ENCODE measurements around the gene KIR2DL3.

The KIR2DL3 gene

DNA sequence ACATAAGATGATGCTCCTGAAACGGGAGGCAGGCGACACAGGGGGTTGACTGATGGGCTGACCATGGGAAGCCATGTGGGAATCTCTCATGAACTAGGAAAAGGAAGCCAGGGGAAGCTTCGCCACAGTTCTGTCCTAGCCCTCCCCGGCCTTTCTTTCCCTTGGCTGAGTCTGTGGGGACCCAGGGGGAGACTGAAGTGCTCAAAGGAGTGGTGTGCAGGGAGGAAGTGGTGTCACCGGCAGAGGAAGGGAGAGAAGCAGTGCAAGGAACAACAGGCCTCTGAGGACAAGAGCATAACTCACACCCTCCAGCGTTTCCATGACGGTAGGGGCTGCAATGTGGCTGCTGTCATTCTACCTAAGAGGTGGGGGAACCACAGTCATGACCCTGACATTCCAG is 13.0 kb upstream of the KIR2DL3 start:
- no peak for DNase-seq (ENCODE audit: low read depth)
- H3K4me3 ChIP-seq (ENCODE audit: low read depth, low read length) = no peak overlapping the region
- TF ChIP-seq, protein P1, sequence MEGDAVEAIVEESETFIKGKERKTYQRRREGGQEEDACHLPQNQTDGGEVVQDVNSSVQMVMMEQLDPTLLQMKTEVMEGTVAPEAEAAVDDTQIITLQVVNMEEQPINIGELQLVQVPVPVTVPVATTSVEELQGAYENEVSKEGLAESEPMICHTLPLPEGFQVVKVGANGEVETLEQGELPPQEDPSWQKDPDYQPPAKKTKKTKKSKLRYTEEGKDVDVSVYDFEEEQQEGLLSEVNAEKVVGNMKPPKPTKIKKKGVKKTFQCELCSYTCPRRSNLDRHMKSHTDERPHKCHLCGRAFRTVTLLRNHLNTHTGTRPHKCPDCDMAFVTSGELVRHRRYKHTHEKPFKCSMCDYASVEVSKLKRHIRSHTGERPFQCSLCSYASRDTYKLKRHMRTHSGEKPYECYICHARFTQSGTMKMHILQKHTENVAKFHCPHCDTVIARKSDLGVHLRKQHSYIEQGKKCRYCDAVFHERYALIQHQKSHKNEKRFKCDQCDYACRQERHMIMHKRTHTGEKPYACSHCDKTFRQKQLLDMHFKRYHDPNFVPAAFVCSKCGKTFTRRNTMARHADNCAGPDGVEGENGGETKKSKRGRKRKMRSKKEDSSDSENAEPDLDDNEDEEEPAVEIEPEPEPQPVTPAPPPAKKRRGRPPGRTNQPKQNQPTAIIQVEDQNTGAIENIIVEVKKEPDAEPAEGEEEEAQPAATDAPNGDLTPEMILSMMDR (IDR thresholded peaks at IDR 0.05; ENCODE audit: low read depth, low read length) = no peak
- no peak for TF ChIP-seq MAX (IDR thresholded peaks at IDR 0.05; ENCODE audit: low read depth, low read length)
- no peak for TF ChIP-seq MYC (IDR thresholded peaks at IDR 0.05; ENCODE audit: low read depth, low read length)
- TF ChIP-seq POLR2A (IDR thresholded peaks at IDR 0.05; ENCODE audit: extremely low read depth, insufficient read length) = no peak

GRCh38 chr19:54727562-54727961 is 10.8 kb upstream of the KIR2DL3 start:
- no peak for DNase-seq (ENCODE audit: low read depth)
- no peak overlapping the region for H3K4me3 ChIP-seq (ENCODE audit: low read depth, low read length)
- TF ChIP-seq MAX (IDR thresholded peaks at IDR 0.05; ENCODE audit: low read depth, low read length) = no peak
- TF ChIP-seq, protein P1 (IDR thresholded peaks at IDR 0.05; ENCODE audit: low read depth, low read length) = no peak
- no peak for TF ChIP-seq POLR2A (IDR thresholded peaks at IDR 0.05; ENCODE audit: extremely low read depth, insufficient read length)
- TF ChIP-seq MYC (IDR thresholded peaks at IDR 0.05; ENCODE audit: low read depth, low read length) = no peak

GRCh38 chr19:54728167-54728566 is 10.1 kb upstream of the KIR2DL3 start:
- TF ChIP-seq, protein P1 (IDR thresholded peaks at IDR 0.05; ENCODE audit: low read depth, low read length) = no peak
- TF ChIP-seq POLR2A (IDR thresholded peaks at IDR 0.05; ENCODE audit: extremely low read depth, insufficient read length) = no peak
- no peak for TF ChIP-seq MYC (IDR thresholded peaks at IDR 0.05; ENCODE audit: low read depth, low read length)
- TF ChIP-seq MAX (IDR thresholded peaks at IDR 0.05; ENCODE audit: low read depth, low read length) = no peak
- no peak overlapping the region for H3K4me3 ChIP-seq (ENCODE audit: low read depth, low read length)
- DNase-seq (ENCODE audit: low read depth) = no peak

GRCh38 chr19:54729416-54730188 is 8.7 kb upstream of the KIR2DL3 start:
- no peak for TF ChIP-seq MAX (IDR thresholded peaks at IDR 0.05; ENCODE audit: low read depth, low read length)
- TF ChIP-seq POLR2A (IDR thresholded peaks at IDR 0.05; ENCODE audit: extremely low read depth, insufficient read length) = no peak
- TF ChIP-seq MYC (IDR thresholded peaks at IDR 0.05; ENCODE audit: low read depth, low read length) = no peak
- TF ChIP-seq, protein P1 (IDR thresholded peaks at IDR 0.05; ENCODE audit: low read depth, low read length) = no peak
- no peak overlapping the region for H3K4me3 ChIP-seq (ENCODE audit: low read depth, low read length)
- DNase-seq (ENCODE audit: low read depth) = no peak

GRCh38 chr19:54731191-54731590 is 7.1 kb upstream of the KIR2DL3 start:
- H3K4me3 ChIP-seq (ENCODE audit: low read depth, low read length) = no peak overlapping the region
- DNase-seq (ENCODE audit: low read depth) = no peak
- TF ChIP-seq MYC (IDR thresholded peaks at IDR 0.05; ENCODE audit: low read depth, low read length) (no peak), MAX (IDR thresholded peaks at IDR 0.05; ENCODE audit: low read depth, low read length) (no peak), POLR2A (IDR thresholded peaks at IDR 0.05; ENCODE audit: extremely low read depth, insufficient read length) (no peak)
- TF ChIP-seq, protein P1 (IDR thresholded peaks at IDR 0.05; ENCODE audit: low read depth, low read length) = no peak
